Heart left ventricle (tissue), 13 donors: ENCODE results near the gene AVPR2.

Source experiments
- POLR2A ChIP-seq, 2 donors: fragments of 450-650 bp; IDR thresholded peaks; one replicate each; pipeline ENCODE4 v1.6.1; 2017; ENCODE audit warnings: antibody characterized with exemption in 2 of 2, mild to moderate bottlenecking in 2 of 2, moderate library complexity in 2 of 2
- TF ChIP-seq, protein P1 (sequence below), 12 donors: fragments of 200-600 bp; sonication (generic) in 4 of 12; IDR thresholded peaks; one replicate each; pipeline versions ENCODE4 v1.5.0 to v1.8.0; 2018 to 2022; ENCODE audit warnings: antibody characterized with exemption in 12 of 12, mild to moderate bottlenecking in 5 of 12
- donor health status: ischemic (EF 13 %, LVEDD 7.1; RV severe dilation, severe dysfunction).
- donor health status: DM: no; HTN: yes; CAD: no.
- donor health status: DM: no; HTN: no; CAD: no.
- donor health status: ischemic (EF 25% LVEDD 6.9; RV normal size, moderate dysfunction).
- donor health status: ischemic (EF 25% LVEDD 5.7; RV mildly dilated, moderate dysfunction).
- donor health status: ischemic (EF 35%, LVEDD 5.7; RV mildly dilated, moderate dysfunction).
- donor health status: nonischemic (EF 11% LVEDD 7.7; RV severe dilation, severe dysfunction).
- donor health status: DM: yes; HTN: yes; CAD: no.
- donor health status: PGD.
- donor health status: ischemic (EF 29% LVEDD 5.4; RV normal size, mild dysfunction).
- donor health status: nonischemic (EF 23%, LVEDD 6.1; RV moderate dilation, normal function).

DNA sequence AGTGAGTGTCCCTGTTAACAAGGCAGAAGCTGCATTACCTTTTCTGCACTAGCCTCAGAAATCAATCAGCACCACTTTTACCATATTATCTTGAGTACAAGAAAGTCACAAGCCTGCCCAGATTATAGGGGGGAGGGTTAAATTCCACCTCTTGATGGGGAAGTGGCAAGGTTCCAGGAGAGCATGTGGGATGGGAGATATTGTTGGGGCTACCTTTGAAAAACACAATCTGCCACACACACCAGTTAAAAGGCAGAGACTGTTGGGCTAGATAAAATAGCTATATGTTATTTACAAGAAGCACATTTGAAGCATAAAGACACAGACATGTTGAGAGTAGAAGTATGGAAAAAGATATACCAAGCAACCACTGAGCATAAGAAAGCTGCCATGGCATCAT, 6.6 kb upstream of the AVPR2 start:
- no peak for TF ChIP-seq POLR2A (IDR thresholded peaks at IDR 0.05)
- TF ChIP-seq, protein P1, sequence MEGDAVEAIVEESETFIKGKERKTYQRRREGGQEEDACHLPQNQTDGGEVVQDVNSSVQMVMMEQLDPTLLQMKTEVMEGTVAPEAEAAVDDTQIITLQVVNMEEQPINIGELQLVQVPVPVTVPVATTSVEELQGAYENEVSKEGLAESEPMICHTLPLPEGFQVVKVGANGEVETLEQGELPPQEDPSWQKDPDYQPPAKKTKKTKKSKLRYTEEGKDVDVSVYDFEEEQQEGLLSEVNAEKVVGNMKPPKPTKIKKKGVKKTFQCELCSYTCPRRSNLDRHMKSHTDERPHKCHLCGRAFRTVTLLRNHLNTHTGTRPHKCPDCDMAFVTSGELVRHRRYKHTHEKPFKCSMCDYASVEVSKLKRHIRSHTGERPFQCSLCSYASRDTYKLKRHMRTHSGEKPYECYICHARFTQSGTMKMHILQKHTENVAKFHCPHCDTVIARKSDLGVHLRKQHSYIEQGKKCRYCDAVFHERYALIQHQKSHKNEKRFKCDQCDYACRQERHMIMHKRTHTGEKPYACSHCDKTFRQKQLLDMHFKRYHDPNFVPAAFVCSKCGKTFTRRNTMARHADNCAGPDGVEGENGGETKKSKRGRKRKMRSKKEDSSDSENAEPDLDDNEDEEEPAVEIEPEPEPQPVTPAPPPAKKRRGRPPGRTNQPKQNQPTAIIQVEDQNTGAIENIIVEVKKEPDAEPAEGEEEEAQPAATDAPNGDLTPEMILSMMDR (IDR thresholded peaks at IDR 0.05) = no peak
